ENCODE data around the gene LIMK2.
"Not testable (repeated sequence)": the region's sequence is repeated elsewhere in the genome, so short reads cannot be mapped to it uniquely, and the experiment has no call there.

Gene LIMK2

DNA sequence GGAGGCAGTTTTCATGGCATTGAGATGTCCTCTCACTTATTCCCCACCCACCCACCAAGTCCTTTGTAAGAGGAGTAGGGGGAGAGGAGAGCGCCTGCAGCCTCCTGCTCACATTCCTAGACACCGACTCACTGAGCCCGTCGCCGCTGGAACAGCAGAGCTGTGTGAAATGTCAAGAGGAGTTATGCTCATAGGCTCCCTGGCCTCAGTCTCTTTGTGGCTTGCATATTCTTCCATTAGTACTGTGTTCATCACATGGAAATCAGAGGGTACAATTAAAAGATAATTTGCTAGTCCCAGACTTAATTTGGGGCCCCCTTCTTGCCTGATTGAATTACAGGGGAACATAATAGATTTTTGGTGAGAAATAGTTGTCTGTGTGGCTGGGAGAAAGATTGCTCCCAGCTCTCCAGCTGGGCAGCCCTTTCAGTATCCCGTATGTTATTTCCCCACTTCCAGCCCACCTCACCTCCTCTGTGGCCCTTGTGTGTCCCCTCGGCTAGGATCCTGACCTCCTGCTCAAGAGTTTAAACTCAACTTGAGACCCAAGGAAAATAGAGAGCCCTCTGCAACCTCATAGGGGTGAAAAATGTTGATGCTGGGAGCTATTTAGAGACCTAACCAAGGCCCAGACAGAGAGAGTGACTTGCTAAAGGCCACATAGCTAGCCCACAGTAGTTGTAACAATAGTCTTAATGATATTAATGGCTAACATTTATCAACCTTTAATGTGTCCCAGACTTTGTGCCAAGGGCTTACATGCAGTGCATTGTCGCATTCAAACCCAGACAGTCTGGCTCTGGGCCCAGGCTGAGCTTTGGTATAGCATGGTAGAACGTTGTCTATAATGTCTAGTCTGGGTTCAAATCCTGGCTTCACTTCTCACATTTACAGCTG is 32.2 kb downstream of the LIMK2 start:
- peak; percentile 48 for DNase-seq (ENCODE audit: low read depth)

DNA sequence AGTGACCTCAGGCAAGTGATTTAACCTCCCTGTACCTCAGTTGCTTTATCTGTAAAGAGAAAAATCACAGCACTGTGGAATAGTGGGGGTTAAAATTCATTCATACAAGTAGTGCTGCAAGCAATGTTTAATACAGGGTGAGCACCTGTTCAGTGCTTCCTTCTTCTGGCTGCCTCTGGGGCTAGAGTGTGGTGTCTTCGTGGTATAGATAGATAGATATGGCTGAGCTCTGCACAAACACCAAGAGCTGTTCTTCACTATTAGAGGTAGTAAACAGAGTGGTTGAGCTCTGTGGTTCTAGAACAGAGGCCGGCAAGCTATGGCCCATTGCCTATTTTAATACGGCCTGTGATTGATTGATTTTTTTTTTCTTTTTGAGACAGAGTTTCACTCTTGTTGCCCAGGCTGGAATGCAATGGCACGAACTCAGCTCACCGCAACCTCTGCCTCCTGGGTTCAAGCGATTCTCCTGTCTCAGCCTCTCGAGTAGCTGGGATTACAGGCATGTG is 32.9 kb downstream of the LIMK2 start:
- DNase-seq (ENCODE audit: low read depth), result no peak

DNA sequence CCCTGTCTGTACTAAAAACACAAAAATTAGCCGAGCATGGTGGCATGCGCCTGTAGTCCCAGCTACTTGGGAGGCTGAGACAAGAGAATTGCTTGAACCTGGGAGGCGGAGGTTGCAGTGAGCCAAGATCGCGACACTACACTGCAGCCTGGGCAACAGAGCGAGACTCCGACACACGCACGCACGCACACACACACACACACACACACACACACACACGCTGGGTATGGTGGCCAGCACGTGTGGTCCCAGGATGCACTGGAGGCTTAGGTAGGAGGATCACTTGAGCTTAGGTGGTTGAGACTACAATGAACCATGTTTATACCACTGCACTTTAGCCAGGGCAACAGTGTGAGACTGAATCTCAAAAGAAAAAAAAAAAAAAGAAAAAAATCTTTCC is 33.9 kb downstream of the LIMK2 start:
- DNase-seq (ENCODE audit: low read depth), result not testable (repeated sequence)

DNA sequence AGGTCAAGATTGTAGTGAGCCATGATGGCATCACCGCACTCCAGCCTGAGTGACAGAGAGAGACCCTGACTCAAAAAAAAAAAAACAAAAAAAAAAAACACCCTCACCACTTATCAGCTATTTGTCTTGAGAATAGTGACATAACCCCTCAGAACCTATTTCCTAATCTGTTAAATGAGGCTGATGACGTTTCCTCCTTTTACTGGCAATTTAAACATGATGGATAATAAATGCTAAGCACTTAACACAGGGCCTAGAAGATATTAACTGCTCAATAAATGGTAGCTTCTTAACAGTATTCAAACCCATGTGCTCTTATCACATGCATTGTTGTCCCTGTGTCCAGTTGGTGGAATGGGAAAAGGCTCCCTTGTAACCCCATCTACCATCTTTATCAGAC is 34.6 kb downstream of the LIMK2 start:
- DNase-seq (ENCODE audit: low read depth), result no peak

DNA sequence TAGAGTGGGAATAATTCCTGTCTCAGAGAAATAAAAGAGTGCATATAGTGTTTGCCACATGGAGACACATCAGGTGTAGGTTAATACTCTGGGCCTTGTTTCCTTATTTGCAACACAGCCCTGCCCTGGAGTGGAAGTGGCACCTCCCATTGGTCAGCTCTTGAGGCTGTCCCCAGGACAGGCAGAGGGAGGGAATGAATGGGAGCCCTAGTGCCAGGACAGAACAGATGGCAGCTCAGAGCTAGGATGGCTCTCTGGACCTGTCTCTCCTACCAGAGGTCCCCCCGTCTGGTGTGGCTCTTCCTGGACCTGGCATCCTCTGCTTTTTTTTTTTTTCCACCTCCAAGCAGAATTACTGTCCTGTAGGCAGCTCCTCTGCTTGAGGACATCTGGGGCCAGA is 35.6 kb downstream of the LIMK2 start:
- no peak for DNase-seq (ENCODE audit: low read depth)

DNA sequence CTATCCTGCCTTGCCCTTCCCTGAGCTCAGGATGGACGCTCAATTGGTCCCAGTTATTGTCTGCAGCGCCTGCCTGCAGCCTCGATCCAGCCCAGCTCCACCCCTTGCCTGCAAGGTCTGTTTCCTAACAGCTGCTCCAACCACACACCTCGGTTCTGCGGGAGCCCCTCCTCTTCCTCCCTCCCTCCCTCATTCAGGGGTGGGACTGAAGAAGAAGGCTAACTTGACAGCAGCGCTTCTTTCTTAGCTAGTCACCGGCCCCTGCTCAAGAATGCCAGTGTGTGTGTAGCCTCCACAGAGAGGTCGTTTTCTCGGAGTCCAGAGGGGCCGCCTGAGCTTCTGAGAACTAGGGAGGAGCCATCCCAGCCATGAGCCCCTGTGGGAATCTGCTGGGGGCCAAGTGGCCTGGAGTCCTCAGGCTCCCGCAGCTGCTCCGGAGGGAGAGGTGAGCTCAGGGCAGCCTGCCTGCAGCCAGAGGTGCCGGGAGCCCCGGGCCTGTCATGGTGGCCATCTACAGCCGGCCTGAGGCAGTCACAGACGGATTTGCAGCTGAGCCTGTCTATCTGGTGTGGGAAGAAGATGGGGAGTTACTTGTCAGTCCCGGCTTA is 36.1 kb downstream of the LIMK2 start:
- DNase-seq (ENCODE audit: low read depth), result peak; percentile 45

DNA sequence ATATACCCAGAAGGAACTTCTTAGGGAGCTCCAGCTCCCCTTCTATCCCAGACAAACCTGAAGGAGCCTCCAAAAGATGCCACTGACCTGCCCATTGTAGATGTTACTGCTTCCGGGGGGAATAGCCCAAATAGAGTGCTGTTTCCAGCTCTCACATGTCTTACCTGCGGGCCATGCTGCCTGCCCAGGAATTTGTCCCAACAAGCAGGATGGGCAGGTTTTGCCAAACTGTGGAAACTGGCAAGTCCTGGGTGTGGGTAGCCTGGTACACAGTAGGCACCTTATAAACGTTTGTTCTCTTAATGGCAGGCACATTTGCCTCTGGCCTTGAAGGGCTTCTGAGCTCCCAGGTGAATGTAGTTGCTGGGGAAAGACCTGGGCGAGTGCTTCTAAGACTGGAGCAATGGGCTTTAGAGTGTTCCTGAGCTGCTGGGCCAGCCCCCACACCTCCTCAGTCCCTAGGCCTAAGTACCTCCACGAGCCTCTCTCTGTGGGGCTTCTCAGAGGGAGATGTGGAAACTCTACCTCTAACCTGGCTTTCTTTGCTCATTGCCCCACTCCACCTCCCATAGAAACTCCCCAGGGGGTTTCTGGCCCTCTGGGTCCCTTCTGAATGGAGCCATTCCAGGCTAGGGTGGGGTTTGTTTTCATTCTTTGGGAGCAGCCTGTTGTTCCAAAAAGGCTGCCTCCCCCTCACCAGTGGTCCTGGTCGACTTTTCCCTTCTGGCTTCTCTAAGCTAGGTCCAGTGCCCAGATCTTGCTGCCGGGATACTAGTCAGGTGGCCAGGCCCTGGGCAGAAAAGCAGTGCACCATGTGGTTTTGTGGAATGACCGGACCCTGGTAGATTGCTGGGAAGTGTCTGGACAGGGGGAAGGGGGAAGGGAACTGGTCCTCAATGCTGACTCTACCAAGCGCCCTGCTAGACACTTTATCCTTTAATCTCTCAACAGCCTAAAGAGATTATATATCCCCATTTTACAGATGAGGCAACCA is 37.2 kb downstream of the LIMK2 start:
- no peak for DNase-seq (ENCODE audit: low read depth)

DNA sequence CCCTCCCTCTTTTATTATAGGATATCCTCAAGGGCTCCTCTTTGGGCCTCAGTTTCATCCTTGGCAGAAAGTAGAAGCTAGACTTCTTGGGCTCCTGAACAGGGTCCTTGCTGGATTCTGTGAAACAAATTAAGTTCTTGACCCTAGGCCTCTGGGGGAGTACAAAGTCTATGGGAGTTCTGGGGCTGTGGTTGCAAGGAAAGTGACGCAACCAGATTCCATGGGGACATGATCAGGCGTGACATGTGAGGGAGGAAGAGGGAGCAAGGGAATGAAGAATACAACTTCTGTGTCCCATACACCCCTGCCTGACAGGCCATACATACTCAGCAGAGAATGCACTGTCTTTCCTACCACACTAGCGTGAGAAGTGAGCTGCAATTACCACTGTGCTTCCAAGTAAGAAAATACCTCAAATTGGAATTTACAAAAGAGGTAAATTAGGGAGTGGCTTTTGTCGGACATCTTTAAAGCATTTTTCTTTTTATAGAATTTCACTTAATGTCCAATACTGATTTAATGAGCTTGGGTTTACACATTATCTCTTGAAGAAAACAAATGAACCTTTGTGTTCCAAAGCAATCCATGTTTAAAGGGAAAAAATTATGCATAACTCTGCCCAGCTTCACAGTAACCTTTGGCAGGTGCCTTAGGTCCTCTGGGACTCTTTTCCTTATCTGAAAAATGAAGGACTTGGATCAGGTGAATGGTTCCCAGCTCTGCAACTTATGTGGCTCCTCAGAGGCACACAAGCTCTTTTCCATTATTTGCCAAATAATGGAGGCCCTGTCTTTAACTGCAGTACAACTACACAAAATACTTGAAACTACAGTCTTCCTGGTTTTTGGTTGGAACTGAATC is 38.9 kb downstream of the LIMK2 start:
- DNase-seq (ENCODE audit: low read depth), result no peak

DNA sequence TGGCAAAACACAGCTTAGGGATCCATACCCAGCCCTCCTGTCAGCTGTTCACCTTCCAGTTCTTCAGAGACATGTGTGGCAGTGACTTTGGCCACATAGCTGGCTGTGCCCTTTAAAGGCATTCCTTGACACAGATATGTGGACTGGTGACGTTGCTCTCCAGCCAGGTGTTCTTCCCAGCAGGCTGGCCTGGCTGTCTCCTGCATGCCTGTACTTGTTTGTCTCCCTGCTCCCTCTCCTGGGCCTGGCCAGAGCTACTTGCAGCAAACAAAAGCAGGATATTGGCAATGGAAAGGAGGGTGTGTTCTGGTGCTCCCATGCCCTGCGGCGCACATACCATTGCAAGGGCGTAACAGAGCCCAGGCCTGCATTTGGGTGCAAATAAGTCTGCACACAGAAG is 41.9 kb downstream of the LIMK2 start:
- no peak for DNase-seq (ENCODE audit: low read depth)

DNA sequence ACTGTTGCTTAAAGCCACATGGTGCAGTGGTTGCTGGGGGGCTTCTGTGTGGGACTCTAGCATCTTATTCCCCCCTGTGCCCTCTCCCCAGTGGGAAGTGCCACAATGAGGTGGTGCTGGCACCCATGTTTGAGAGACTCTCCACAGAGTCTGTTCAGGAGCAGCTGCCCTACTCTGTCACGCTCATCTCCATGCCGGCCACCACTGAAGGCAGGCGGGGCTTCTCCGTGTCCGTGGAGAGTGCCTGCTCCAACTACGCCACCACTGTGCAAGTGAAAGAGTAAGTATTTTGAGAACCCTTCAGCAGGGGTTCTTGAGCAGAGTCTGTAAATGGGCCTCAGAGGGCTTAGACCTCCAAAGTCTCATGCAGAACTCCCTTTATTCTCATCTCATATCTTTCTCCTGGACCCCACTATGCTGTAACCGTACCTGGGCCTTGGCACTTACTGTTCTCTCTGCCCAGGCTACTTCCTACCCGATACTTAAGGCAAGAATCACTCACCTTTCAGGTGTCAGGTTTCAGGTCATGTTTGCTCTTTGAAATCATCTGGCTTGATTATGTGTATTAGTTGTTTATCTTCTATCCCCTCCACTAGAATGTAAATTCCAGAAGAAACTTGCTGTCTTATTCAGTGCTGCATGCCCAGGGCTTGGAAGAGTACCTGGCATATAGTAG is 47.8 kb downstream of the LIMK2 start:
- DNase-seq (ENCODE audit: low read depth), result no peak

DNA sequence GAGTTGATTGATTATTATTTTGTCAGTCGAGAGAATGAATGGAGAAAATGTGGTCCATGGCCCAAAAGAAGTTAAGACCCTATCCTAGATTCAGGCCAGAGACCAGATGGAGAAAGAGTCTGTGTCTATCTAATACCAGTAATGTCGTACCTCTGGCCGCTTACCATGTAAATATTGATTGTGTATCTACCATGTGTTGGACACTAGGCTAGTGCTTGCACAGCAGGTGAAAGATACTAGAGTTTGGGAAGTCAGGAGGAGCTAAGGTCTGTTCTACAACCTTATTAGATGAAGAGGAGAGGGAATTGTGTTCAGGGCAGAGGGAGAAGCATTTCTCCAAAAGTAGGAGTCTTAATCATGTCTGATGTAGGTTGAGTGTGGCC is 48.4 kb downstream of the LIMK2 start:
- DNase-seq (ENCODE audit: low read depth), result no peak

DNA sequence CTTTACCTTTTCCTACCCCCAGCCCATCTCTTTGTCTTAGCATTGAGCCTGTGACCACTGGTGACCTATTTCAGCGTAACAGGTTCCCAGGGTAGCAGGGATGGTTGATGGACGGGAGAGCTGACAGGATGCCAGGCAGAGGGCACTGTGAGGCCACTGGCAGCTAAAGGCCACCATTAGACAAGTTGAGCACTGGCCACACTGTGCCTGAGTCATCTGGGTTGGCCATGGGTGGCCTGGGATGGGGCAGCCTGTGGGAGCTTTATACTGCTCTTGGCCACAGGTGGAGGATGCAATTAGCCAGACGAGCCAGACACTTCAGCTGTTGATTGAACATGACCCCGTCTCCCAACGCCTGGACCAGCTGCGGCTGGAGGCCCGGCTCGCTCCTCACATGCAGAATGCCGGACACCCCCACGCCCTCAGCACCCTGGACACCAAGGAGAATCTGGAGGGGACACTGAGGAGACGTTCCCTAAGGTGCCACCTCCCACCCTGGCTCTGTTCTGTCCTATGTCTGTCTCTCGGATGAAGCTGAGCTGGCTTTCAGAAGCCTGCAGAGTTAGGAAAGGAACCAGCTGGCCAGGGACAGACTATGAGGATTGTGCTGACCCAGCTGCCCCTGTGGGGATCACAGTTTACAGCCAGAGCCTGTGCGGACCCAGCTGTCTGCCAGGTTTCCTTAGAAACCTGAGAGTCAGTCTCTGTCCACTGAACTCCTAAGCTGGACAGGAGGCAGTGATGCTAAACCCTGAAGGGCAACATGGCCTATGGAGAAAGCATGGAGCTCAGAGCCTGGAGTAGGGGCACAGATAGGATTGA is 50.4 kb downstream of the LIMK2 start:
- DNase-seq (ENCODE audit: low read depth), result no peak

DNA sequence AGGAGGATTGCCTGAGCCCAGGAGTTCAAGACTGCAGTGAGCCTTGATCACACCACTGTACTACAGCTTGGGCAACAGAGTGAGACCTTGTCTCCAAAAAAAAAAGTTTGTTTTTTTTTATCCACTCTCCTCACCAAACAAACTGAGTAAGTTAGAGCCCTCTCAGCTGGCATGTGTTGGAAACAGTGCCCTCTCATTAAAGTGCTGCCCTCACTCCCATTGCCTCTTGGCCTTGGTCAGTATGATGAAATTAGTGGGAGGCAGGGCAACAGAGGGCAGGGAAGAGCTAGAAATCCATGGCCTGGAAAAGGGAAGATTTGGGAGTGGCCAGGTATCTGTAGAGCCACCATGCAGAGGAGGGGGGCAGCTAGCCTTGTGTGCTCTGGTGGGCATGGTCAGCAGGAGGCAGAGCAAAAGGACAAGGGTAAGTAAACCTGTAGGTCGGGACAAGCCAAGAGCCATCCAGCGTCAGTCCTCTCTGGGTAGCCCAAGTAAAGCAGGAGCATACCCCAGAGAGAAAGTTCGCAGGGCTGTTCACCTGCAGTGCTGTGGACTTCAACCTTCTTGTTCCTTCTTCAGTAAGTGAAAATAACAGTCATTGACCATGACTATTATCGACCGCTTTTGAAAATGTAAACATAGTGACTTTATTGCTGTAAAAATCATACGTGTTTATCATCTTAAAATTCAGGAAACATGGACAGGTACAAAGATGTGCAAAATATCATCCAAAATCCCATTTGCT is 52.0 kb downstream of the LIMK2 start:
- DNase-seq (ENCODE audit: low read depth), result no peak

DNA sequence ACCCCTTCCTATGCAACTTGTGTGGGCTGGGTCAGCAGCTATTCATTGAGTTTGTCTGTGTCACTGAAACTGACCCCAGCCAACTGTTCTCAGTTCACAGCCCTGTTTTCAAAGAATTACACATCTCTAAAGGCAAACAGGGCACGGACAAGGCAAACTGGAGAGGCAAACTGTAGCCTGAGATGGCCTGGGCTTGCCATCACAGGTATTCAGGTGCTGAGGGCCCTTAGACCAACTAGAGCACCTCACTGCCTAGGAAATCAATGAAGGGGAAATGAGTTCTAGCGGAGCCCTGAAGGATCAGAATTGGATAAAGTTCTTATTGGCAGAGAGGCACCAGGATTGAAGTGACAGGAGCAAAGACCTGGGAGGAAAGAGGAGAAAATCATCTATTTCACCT is 56.2 kb downstream of the LIMK2 start:
- no peak for DNase-seq (ENCODE audit: low read depth)

DNA sequence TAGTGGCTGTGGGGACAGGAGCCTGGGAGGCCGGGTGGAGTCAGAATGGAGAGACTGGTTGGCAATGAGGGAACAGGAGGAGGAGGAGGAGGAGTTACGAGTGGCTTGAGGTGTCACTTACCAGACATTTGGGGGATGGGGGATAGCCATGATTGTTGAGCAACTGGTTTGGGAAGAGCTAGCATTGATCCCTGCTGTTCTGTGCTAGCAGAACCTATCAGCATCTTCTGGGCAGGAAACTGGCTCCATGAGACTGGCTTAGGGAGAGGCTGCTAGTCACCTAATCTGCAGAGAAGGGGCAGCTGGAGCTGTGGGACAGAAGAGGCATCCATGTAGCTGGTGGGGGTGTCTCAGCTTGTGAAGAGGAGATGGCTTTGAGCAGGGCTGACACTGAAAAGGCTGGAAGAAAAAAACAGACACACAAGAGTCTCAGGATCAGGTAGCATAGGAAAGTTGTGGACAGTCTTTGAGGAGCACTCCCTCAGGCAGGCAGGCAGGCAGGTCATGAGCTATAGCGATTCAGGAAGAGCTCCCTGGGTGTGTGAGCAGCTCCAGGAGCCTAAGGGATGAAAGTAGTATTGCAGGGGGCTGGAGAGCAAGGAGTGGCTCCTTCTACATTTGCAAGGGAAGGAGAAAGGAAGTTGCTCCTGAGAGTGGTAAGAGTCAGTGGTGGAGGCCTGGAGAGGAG is 57.9 kb downstream of the LIMK2 start:
- DNase-seq (ENCODE audit: low read depth), result no peak

DNA sequence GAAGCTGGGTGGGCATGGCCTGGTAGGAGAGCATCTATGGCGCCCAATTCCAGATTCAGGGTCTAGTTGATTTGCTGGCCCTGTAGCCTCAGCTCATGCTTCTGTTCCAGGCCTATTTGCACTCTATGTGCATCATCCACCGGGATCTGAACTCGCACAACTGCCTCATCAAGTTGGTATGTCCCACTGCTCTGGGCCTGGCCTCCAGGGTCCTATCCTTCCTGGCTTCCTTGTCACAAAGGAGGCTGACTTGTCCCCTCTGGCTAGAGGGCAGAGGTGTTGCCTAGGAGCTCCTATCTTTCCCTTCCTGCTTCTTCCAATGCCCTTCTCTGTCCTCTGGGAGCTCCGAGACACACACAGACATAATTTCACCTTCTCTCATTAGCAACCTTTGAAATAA is 58.9 kb downstream of the LIMK2 start:
- no peak for DNase-seq (ENCODE audit: low read depth)

DNA sequence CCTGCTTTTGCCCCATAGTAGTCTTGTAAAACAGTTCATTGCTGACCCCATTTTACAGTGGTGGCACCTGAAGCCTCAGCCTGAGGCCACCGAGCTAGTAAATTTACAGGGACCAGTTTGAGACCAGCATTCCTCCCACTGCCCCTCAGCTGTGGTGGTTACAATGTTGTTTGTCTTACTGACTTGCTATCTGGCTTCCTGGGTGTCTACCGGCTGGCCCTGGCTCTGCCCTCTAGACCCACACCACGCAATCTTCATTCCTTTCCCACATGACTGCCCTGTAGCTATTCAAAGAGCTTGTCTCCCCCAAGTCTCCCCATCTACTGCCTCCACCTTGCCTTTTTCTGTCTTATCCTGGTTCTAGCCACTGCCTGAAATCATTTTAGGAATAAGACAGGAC is 59.4 kb downstream of the LIMK2 start:
- no peak for DNase-seq (ENCODE audit: low read depth)
